ES-I3 (cell line): ENCODE results near the gene ADGRB2.
A peak's percentile ranks its signal among the peaks of the same experiment; 100 is the strongest.
"Not testable (repeated sequence)": the region's sequence is repeated elsewhere in the genome, so short reads cannot be mapped to it uniquely, and the experiment has no call there.

Experiments
- H3K36me3 ChIP-seq: 2 replicates; pipeline ENCODE4 v1.6.1; 2013; ENCODE audit warnings: mild to moderate bottlenecking, low read length, control low read depth, moderate library complexity; ENCODE audit not compliant: insufficient read depth
- H3K4me1 ChIP-seq: 2 replicates; pipeline ENCODE4 v1.6.1; 2013; ENCODE audit warnings: mild to moderate bottlenecking, control low read depth, low read length; ENCODE audit not compliant: insufficient read depth
- H3K9ac ChIP-seq: 2 replicates; pipeline ENCODE4 v1.6.1; 2013; ENCODE audit warnings: low read depth, mild to moderate bottlenecking, low read length, moderate library complexity
- H3K9me3 ChIP-seq: 2 replicates; pipeline ENCODE4 v1.6.1; 2013; ENCODE audit warnings: mild to moderate bottlenecking, low read length, moderate library complexity; ENCODE audit not compliant: control insufficient read depth, insufficient read depth

The ADGRB2 gene

GRCh38 chr1:31712068-31712467, 52.1 kb downstream of the ADGRB2 start:
- H3K36me3 ChIP-seq, result no peaks in the 10 kb centered on the region
- no peak overlapping the region for H3K9ac ChIP-seq
- H3K4me1 ChIP-seq, result peaks cover 14% of the 10 kb centered on the region; the same call in 1 of the 2 replicates
- no peaks in the 10 kb centered on the region for H3K9me3 ChIP-seq

- Histone ChIP-seq H3K4me1 (peaks cover 29% of the 10 kb centered on the region; the same call in 1 of the 2 replicates), H3K9ac (no peak overlapping the region), H3K9me3 (no peaks in the 10 kb centered on the region), H3K36me3 (no peaks in the 10 kb centered on the region)
Measured at GRCh38 chr1:31708324-31708723, 55.8 kb downstream of the ADGRB2 start.

- Histone ChIP-seq H3K9ac (no peak overlapping the region), H3K36me3 (no peaks in the 10 kb centered on the region), H3K9me3 (no peaks in the 10 kb centered on the region), H3K4me1 (peaks cover 24% of the 10 kb centered on the region; the same call in 1 of the 2 replicates)
Measured at GRCh38 chr1:31707711-31708110, 56.4 kb downstream of the ADGRB2 start.

- H3K4me1 ChIP-seq, result peaks cover 19% of the 10 kb centered on the region; the same call in 1 of the 2 replicates
- H3K36me3 ChIP-seq, H3K9ac ChIP-seq, H3K9me3 ChIP-seq: not testable (repeated sequence)
Measured at GRCh38 chr1:31707059-31707600, 57.0 kb downstream of the ADGRB2 start.

- H3K36me3 ChIP-seq, result no peaks in the 10 kb centered on the region
- peaks cover 18% of the 10 kb centered on the region; the same call in 1 of the 2 replicates for H3K4me1 ChIP-seq
- no peak overlapping the region for H3K9ac ChIP-seq
- no peaks in the 10 kb centered on the region for H3K9me3 ChIP-seq
Measured at GRCh38 chr1:31706384-31707058, 57.6 kb downstream of the ADGRB2 start.

GRCh38 chr1:31705080-31705866, 58.9 kb downstream of the ADGRB2 start:
- peak overlapping the region; percentile 34; the same call in 1 of the 2 replicates for H3K9ac ChIP-seq
- H3K4me1 ChIP-seq, result peaks cover 31% of the 10 kb centered on the region
- H3K9me3 ChIP-seq, result no peaks in the 10 kb centered on the region
- no peaks in the 10 kb centered on the region for H3K36me3 ChIP-seq

- Histone ChIP-seq H3K4me1 (peaks cover 33% of the 10 kb centered on the region), H3K9ac (peak overlapping the region; percentile 55), H3K9me3 (no peaks in the 10 kb centered on the region), H3K36me3 (no peaks in the 10 kb centered on the region)
Measured at GRCh38 chr1:31704271-31705079, 59.7 kb downstream of the ADGRB2 start.

GRCh38 chr1:31703431-31704270, 60.5 kb downstream of the ADGRB2 start, which contains the start of gene COL16A1:
TSS of gene COL16A1 (minus strand) at chr1:31704017. CDS start at chr1:31702193, 1,824 bp downstream.
- H3K9me3 ChIP-seq, result no peaks in the 10 kb centered on the region
- peaks cover 33% of the 10 kb centered on the region for H3K4me1 ChIP-seq
- H3K9ac ChIP-seq, result peak within 1 kb of the TSS; percentile 55
- no peaks in the 10 kb centered on the region for H3K36me3 ChIP-seq

- no peaks in the 10 kb centered on the region for H3K9me3 ChIP-seq
- H3K36me3 ChIP-seq, result no peaks in the 10 kb centered on the region
- H3K9ac ChIP-seq, result no peak overlapping the region
- H3K4me1 ChIP-seq, result peaks cover 33% of the 10 kb centered on the region
Measured at GRCh38 chr1:31702836-31703404, 61.2 kb downstream of the ADGRB2 start.

- H3K9ac ChIP-seq, result no peak overlapping the region
- H3K4me1 ChIP-seq, result peaks cover 35% of the 10 kb centered on the region
- no peaks in the 10 kb centered on the region for H3K9me3 ChIP-seq
- no peaks in the 10 kb centered on the region for H3K36me3 ChIP-seq
Measured at GRCh38 chr1:31701091-31701736, 62.9 kb downstream of the ADGRB2 start.

- no peaks in the 10 kb centered on the region for H3K36me3 ChIP-seq
- H3K9me3 ChIP-seq, result no peaks in the 10 kb centered on the region
- peaks cover 31% of the 10 kb centered on the region for H3K4me1 ChIP-seq
- no peak overlapping the region for H3K9ac ChIP-seq
Measured at GRCh38 chr1:31700468-31701090, 63.6 kb downstream of the ADGRB2 start.

GRCh38 chr1:31699341-31699891, 64.7 kb downstream of the ADGRB2 start:
- peaks cover 22% of the 10 kb centered on the region for H3K4me1 ChIP-seq
- H3K9ac ChIP-seq, result no peak overlapping the region
- no peaks in the 10 kb centered on the region for H3K36me3 ChIP-seq
- no peaks in the 10 kb centered on the region for H3K9me3 ChIP-seq
